Measurements from ENCODE around the gene TUSC1. TPM values are rescaled to one million over a fixed set of nuclear protein-coding genes. Genes with fewer than 3 reads are reported as not detected.

Gene TUSC1
- total RNA-seq, 1 experiment from 2014 or later = 4.4 TPM

DNA sequence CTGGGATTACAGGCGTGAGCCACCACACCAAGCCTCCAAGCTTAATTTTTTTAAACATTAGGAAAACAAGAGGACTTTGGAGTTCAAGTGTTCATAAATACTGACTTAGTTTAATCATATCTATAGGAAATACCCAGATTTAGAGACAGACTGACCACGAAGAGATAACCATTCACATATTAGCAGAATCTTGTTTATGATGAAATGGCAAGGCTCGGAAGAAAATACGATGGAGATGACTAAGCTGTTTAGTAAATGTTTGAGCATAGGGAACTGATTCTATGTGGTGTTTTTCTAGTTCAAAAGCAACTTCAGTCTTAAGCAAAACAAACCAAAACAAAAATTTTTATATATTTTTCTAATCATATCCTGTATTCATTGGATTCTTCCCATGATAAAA lies 13.5 kb upstream of the TUSC1 start:
- no TSS peak for BruUV-seq (replicated peaks)
- POLR2A ChIA-PET = no interaction called here
- no peak for ATAC-seq
- Histone ChIP-seq H3K9me3 (ENCODE audit: control insufficient read depth, insufficient read depth, low read depth, low read length) (no peaks in the 10 kb centered on the region), H3K27me3 (ENCODE audit: control insufficient read depth, insufficient read depth, low read length) (no peaks in the 10 kb centered on the region), H3K4me3 (ENCODE audit: low read depth in 2 of 2, low read length in 2 of 2) (no peak overlapping the region), H3K36me3 (ENCODE audit: control insufficient read depth, insufficient read depth, low read length) (no peaks in the 10 kb centered on the region), H3K4me1 (ENCODE audit: control insufficient read depth, insufficient read depth, low read length) (no peaks in the 10 kb centered on the region), H3K27ac (ENCODE audit: low read length) (no peak overlapping the region)
- TF ChIP-seq TCF7L2 (IDR thresholded peaks at IDR 0.05; ENCODE audit: low read depth, low read length) = no peak
- TF ChIP-seq SIN3A (IDR thresholded peaks at IDR 0.05; ENCODE audit: borderline replicate concordance, insufficient read depth, low read depth, low read length) = no peak
- TF ChIP-seq REST (IDR thresholded peaks at IDR 0.05; ENCODE audit: insufficient read depth in 1 of 2, low read depth in 2 of 2, low read length in 1 of 2) = no peak
- TF ChIP-seq, protein P1, sequence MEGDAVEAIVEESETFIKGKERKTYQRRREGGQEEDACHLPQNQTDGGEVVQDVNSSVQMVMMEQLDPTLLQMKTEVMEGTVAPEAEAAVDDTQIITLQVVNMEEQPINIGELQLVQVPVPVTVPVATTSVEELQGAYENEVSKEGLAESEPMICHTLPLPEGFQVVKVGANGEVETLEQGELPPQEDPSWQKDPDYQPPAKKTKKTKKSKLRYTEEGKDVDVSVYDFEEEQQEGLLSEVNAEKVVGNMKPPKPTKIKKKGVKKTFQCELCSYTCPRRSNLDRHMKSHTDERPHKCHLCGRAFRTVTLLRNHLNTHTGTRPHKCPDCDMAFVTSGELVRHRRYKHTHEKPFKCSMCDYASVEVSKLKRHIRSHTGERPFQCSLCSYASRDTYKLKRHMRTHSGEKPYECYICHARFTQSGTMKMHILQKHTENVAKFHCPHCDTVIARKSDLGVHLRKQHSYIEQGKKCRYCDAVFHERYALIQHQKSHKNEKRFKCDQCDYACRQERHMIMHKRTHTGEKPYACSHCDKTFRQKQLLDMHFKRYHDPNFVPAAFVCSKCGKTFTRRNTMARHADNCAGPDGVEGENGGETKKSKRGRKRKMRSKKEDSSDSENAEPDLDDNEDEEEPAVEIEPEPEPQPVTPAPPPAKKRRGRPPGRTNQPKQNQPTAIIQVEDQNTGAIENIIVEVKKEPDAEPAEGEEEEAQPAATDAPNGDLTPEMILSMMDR (IDR thresholded peaks at IDR 0.05) = no peak
- no peak for TF ChIP-seq POLR2AphosphoS5 (IDR thresholded peaks at IDR 0.05; ENCODE audit: low read depth, low read length)
- DNase-seq (ENCODE audit: low read depth, low spot score) = no peak
- in situ Hi-C loops (cut with HindIII; ENCODE audit: low pct_unique_long_range_greater_than_20kb, low sequenced_read_pairs) = no loop called here
- intact Hi-C loops (cut with micrococcal nuclease; ENCODE audit: unreplicated experiment) = no loop called here
- CTCF ChIA-PET = no interaction called here

DNA sequence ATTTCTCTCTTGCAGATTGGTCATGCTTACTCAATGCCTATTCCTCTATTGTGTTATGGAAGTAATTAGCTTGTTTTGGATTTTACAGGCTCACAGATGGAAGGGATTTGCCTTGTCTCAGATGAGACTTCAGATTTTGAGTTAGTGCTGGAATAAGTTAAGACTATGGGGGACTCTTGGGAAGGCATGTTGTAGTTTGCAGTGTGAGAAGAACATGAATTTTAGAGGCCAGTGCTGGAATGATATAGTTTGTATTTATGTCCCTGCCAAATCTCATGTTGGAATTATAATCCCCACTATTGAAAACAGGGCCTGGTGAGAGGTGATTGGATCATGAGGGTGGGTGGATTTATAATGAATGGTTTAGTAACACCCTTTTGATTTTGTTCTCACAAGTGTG lies 6.1 kb upstream of the TUSC1 start:
- H3K9me3 ChIP-seq (ENCODE audit: control insufficient read depth, insufficient read depth, low read depth, low read length) = no peaks in the 10 kb centered on the region
- ChIA-PET CTCF (no interaction called here), POLR2A (no interaction called here)
- no peak for TF ChIP-seq REST (IDR thresholded peaks at IDR 0.05; ENCODE audit: insufficient read depth in 1 of 2, low read depth in 2 of 2, low read length in 1 of 2)
- TF ChIP-seq SIN3A (IDR thresholded peaks at IDR 0.05; ENCODE audit: borderline replicate concordance, insufficient read depth, low read depth, low read length) = no peak
- TF ChIP-seq, protein P1 (IDR thresholded peaks at IDR 0.05) = no peak
- no peak for TF ChIP-seq TCF7L2 (IDR thresholded peaks at IDR 0.05; ENCODE audit: low read depth, low read length)
- TF ChIP-seq POLR2AphosphoS5 (IDR thresholded peaks at IDR 0.05; ENCODE audit: low read depth, low read length) = no peak
- no peaks in the 10 kb centered on the region for H3K36me3 ChIP-seq (ENCODE audit: control insufficient read depth, insufficient read depth, low read length)
- BruUV-seq (replicated peaks) = no TSS peak
- ATAC-seq = no peak
- in situ Hi-C loops (cut with HindIII; ENCODE audit: low pct_unique_long_range_greater_than_20kb, low sequenced_read_pairs) = no loop called here
- intact Hi-C loops (cut with micrococcal nuclease; ENCODE audit: unreplicated experiment) = no loop called here
- H3K27ac ChIP-seq (ENCODE audit: low read length) = no peak overlapping the region
- no peak for DNase-seq (ENCODE audit: low read depth, low spot score)
- H3K4me3 ChIP-seq (ENCODE audit: low read depth in 2 of 2, low read length in 2 of 2) = no peak overlapping the region
- H3K27me3 ChIP-seq (ENCODE audit: control insufficient read depth, insufficient read depth, low read length) = no peaks in the 10 kb centered on the region
- H3K4me1 ChIP-seq (ENCODE audit: control insufficient read depth, insufficient read depth, low read length) = no peaks in the 10 kb centered on the region

Data from Panc1 (cell line).